ENCODE results near the gene WWC2. TPM values are rescaled to one million over a fixed set of nuclear protein-coding genes. Genes with fewer than 3 reads are reported as not detected.

Gene WWC2
- total RNA-seq, 1 experiment from 2014 or later: 82.8 TPM

- intact Hi-C loops (cut with micrococcal nuclease; ENCODE audit: unreplicated experiment): no loop called here
- Histone ChIP-seq H3K4me1 (ENCODE audit: insufficient read depth, low read length, poor library complexity, severe bottlenecking) (no peaks in the 10 kb centered on the region), H3K9me3 (ENCODE audit: low read depth, low read length, poor library complexity, severe bottlenecking) (no peaks in the 10 kb centered on the region), H3K36me3 (ENCODE audit: insufficient read depth, low read length, poor library complexity, severe bottlenecking) (peaks cover 43% of the 10 kb centered on the region), H3K4me3 (ENCODE audit: low read depth, low read length, poor library complexity, severe bottlenecking) (no peak overlapping the region), H3K27ac (ENCODE audit: low read depth, low read length, poor library complexity, severe bottlenecking) (no peak overlapping the region), H3K27me3 (replicated peaks; ENCODE audit: insufficient read depth, low read depth, low read length, poor library complexity) (no peaks in the 10 kb centered on the region)
- CTCF ChIA-PET: no interaction called here
- POLR2A ChIA-PET (ENCODE audit: low non-redundant PET): no interaction called here
- BruUV-seq (replicated peaks): no TSS peak
- no peak for DNase-seq (ENCODE audit: low spot score)
- TF ChIP-seq CTCF (conservative IDR thresholded peaks at IDR 0.05; ENCODE audit: low read depth, low read length): no peak
- TF ChIP-seq EZH2 (IDR thresholded peaks at IDR 0.05; ENCODE audit: borderline replicate concordance, low read depth, low read length, poor library complexity, severe bottlenecking): no peak
These were observed 154.4 kb downstream of the WWC2 start for GRCh38 chr4:183253451-183253850.

- ChIA-PET CTCF (interaction anchor here (0.6 to 0.9 kb wide), 2 partner anchors 180 to 329 kb away, joined by 3 to 5 read pairs; no protein-coding TSS in a partner anchor), POLR2A (ENCODE audit: low non-redundant PET) (no interaction called here)
- no peak overlapping the region for H3K4me3 ChIP-seq (ENCODE audit: low read depth, low read length, poor library complexity, severe bottlenecking)
- BruUV-seq (replicated peaks): no TSS peak
- no peaks in the 10 kb centered on the region for H3K4me1 ChIP-seq (ENCODE audit: insufficient read depth, low read length, poor library complexity, severe bottlenecking)
- H3K27ac ChIP-seq (ENCODE audit: low read depth, low read length, poor library complexity, severe bottlenecking): no peak overlapping the region
- no peaks in the 10 kb centered on the region for H3K27me3 ChIP-seq (replicated peaks; ENCODE audit: insufficient read depth, low read depth, low read length, poor library complexity)
- intact Hi-C loops (cut with micrococcal nuclease; ENCODE audit: unreplicated experiment): no loop called here
- TF ChIP-seq CTCF (conservative IDR thresholded peaks at IDR 0.05; ENCODE audit: low read depth, low read length) (no peak), EZH2 (IDR thresholded peaks at IDR 0.05; ENCODE audit: borderline replicate concordance, low read depth, low read length, poor library complexity, severe bottlenecking) (no peak)
- no peak for DNase-seq (ENCODE audit: low spot score)
- H3K36me3 ChIP-seq (ENCODE audit: insufficient read depth, low read length, poor library complexity, severe bottlenecking): peaks cover 38% of the 10 kb centered on the region
- H3K9me3 ChIP-seq (ENCODE audit: low read depth, low read length, poor library complexity, severe bottlenecking): no peaks in the 10 kb centered on the region
These were observed 155.1 kb downstream of the WWC2 start for GRCh38 chr4:183254162-183254561.

- no peaks in the 10 kb centered on the region for H3K9me3 ChIP-seq (ENCODE audit: low read depth, low read length, poor library complexity, severe bottlenecking)
- no peaks in the 10 kb centered on the region for H3K27me3 ChIP-seq (replicated peaks; ENCODE audit: insufficient read depth, low read depth, low read length, poor library complexity)
- no peak for TF ChIP-seq EZH2 (IDR thresholded peaks at IDR 0.05; ENCODE audit: borderline replicate concordance, low read depth, low read length, poor library complexity, severe bottlenecking)
- TF ChIP-seq CTCF (conservative IDR thresholded peaks at IDR 0.05; ENCODE audit: low read depth, low read length): no peak
- ChIA-PET CTCF (no interaction called here), POLR2A (ENCODE audit: low non-redundant PET) (no interaction called here)
- H3K4me1 ChIP-seq (ENCODE audit: insufficient read depth, low read length, poor library complexity, severe bottlenecking): no peaks in the 10 kb centered on the region
- H3K36me3 ChIP-seq (ENCODE audit: insufficient read depth, low read length, poor library complexity, severe bottlenecking): peaks cover 41% of the 10 kb centered on the region
- intact Hi-C loops (cut with micrococcal nuclease; ENCODE audit: unreplicated experiment): no loop called here
- no peak for DNase-seq (ENCODE audit: low spot score)
- no peak overlapping the region for H3K4me3 ChIP-seq (ENCODE audit: low read depth, low read length, poor library complexity, severe bottlenecking)
- no peak overlapping the region for H3K27ac ChIP-seq (ENCODE audit: low read depth, low read length, poor library complexity, severe bottlenecking)
- no TSS peak for BruUV-seq (replicated peaks)
These were observed 156.4 kb downstream of the WWC2 start for GRCh38 chr4:183255487-183255886.
